GM19193 (cell line): ENCODE results near the gene NUP153.
A peak's percentile ranks its signal among the peaks of the same experiment; 100 is the strongest.

Experiments used
- POLR2A ChIP-seq: IDR thresholded peaks from 4 replicates; pipeline ENCODE4 v1.6.1; 2011; ENCODE audit not compliant: insufficient read depth, insufficient read length; ENCODE audit errors: extremely low read depth

Gene NUP153

DNA sequence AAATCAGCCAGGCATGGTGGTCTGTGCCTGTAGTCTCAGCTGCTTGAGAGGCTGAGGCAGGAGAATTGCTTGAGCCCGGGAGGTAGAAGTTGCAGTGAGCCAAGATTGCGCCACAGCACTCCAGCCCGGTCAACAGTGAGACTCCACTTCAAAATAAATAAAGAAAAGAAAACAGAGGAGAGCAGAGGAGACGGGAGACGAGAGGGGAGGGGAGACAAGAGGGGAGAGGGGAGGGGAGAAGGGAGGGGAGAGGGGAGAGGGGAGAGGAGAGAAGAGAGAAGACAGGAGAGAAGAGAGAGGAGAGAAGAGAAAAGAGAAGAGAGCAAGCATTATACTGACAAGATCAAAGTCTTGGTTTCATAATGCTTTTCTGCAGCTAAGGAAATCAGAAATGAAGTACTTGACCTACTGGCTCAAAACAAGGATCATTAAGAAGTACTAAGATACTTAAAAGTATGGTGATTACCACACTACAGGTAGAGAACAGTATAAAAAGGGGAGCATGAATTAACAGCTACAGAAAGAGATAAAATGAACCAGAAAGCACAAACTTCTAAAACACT, 76.1 kb downstream of the NUP153 start:
- TF ChIP-seq POLR2A: no peak

- TF ChIP-seq POLR2A: no peak
These were observed 76.8 kb downstream of the NUP153 start for GRCh38 chr6:17629824-17630510.

GRCh38 chr6:17628873-17629272, 77.9 kb downstream of the NUP153 start:
- no peak for TF ChIP-seq POLR2A

GRCh38 chr6:17624396-17624795, 82.3 kb downstream of the NUP153 start:
- no peak for TF ChIP-seq POLR2A

DNA sequence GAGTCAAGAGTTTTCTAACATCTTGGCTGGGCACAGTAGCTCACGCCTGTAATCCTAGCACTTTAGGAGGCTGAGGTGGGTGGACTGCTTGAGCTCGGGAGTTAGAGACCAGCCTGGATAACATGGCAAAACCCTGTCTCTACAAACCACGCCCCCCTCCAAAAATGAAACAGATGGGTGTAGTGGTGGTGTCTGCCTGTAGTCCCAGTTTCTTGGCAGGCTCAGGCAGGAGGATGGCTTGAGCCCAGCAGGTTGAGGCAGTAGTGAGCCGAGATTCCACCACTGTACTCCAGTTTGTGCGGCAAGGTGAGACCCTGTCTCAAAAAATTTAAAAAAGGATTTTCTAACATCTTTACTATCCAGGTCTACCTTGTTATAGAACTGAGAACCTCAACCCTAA, 84.6 kb downstream of the NUP153 start:
- no peak for TF ChIP-seq POLR2A

DNA sequence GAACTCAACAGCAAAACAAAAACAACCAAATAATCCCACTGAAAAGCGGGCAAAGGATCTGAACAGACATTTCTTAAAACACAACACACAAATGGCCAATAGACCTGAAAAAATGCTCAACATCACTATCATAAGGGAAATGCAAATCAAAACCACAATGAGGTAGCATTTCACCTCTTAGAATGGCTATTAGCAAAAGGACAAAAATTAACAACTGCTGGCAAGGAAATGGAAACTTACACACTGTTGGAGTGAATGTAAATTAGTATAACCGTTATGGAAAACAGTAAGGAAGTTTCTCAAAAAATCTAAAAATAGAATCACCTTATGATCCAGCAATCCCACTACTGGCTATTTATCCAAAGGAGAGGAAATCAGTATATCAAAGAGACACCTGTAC, 85.7 kb downstream of the NUP153 start:
- no peak for TF ChIP-seq POLR2A

DNA sequence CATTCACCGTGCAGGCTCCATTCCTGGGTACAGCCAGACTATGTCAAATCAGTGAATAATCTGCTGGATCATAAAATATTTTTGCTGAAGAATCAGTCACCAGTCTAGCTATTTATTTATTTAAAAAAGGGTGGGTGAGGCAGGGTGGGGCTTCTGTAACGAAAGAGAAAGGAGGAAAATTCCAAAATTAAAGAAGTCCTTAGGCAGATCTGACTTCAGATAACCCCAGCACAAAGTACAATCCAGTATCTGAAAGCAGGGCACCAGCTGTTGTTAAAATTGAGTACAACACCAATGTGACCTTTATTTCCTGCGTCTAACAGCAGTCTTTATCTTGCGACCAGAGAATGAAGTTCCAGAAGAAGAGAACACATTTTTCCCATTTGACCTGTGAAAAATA, 90.9 kb downstream of the NUP153 start:
- no peak for TF ChIP-seq POLR2A

- no peak for TF ChIP-seq POLR2A
These were observed 94.7 kb downstream of the NUP153 start for GRCh38 chr6:17612048-17612447.

- no peak for TF ChIP-seq POLR2A
These were observed 95.9 kb downstream of the NUP153 start for GRCh38 chr6:17610835-17611234.

DNA sequence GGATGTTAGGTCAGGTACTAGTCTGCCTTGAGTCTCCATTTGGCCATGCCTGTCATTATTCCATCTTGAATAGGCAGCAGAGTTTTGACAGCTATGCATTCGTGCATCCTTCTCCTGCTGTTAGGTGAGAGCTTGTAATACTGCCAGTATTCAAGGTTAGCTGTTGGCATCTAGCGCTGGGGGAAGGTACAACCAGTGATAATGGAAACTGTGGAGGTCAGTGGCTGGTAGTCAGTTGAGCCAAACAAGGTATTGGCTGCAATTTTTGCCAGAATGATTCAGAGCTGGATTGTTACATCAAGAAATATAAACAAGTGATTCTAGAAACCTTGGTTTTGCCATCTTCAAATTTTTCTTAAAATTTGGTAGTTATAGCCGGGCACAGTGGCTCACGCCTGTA, 100.1 kb downstream of the NUP153 start:
- TF ChIP-seq POLR2A: no peak

- TF ChIP-seq POLR2A: no peak
These were observed 103.8 kb downstream of the NUP153 start for GRCh38 chr6:17602888-17603287.

- no peak for TF ChIP-seq POLR2A
These were observed 105.4 kb downstream of the NUP153 start for GRCh38 chr6:17601386-17601703.

DNA sequence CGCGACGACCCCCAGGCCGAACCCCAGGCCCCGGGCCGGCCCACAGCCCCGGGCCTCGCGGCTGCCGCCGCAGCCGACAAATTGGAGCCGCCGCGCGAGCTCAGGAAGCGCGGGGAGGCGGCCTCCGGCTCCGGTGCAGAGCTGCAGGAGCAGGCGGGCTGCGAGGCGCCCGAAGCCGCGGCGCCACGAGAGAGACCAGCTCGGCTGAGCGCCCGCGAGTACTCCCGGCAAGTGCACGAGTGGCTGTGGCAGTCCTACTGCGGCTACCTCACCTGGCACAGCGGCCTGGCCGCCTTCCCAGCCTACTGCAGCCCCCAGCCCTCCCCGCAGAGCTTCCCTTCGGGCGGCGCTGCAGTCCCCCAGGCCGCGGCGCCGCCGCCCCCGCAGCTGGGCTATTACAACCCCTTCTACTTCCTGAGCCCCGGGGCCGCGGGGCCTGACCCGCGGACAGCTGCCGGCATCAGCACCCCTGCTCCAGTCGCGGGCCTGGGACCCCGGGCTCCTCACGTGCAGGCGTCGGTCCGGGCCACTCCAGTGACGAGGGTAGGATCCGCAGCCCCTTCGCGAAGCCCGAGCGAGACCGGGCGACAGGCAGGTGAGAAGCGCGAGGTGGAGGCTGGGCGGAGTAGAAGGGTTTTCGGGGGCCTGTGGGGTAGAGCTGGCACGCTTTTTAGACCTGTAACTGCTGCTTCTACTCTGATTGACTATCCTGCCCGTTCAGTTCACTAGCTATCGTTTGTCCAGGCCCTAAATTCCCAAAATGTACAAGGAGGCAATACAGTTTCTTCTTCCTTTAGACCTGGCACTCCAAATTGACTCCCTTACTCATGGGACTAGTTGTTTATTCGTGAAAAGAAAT, 106.0 kb downstream of the NUP153 start:
- peak; percentile 13 for TF ChIP-seq POLR2A

- peak; percentile 51 for TF ChIP-seq POLR2A
These were observed 106.7 kb downstream of the NUP153 start, which contains the start of gene FAM8A1 for GRCh38 chr6:17599877-17600526. FAM8A1 (plus strand) TSS chr6:17600302; CDS start chr6:17600410, 108 bp downstream.

DNA sequence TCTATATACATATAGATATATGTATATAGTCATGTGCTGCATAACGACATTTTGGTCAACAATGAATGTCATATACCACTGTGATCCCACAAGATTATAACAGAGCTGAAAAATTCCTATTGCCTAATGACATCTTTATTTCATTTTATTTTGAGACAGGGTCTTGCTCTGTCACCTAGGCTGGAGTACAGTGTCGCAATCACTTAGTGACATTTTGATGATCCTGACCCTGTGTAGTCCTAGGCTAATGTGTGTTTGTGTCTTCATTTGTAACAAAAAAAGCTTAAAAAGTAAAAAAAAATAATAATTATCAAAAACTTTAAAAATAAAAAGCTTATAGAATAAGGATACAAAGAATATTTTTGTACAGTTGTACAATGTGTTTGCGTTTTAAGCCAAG, 110.6 kb downstream of the NUP153 start:
- TF ChIP-seq POLR2A: no peak
